ENCODE data around the gene PIGB.
"Not testable (repeated sequence)": the region's sequence is repeated elsewhere in the genome, so short reads cannot be mapped to it uniquely, and the experiment has no call there.

Gene PIGB

DNA sequence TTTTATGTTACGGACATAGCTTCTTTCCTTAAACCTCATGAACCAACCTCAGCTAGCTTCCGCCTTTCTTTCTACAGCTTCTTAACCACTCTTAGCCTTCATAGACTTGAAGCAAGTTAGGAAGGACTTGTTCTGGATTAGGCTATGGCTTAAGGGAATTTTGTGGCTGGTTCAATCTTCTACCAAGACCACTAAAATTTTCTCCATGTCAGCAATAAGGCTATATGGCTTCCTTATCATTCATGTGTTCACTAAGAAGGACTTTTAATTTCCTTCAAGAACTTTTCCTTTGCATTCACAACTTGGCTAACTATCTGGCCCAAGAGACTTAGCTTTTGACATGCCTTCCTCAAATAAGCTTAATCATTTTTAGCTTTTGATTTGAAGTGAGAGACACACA, 64.7 kb downstream of the PIGB start:
- no peak for DNase-seq

GRCh38 chr15:55387027-55387426, 68.0 kb downstream of the PIGB start:
- DNase-seq, result no peak

DNA sequence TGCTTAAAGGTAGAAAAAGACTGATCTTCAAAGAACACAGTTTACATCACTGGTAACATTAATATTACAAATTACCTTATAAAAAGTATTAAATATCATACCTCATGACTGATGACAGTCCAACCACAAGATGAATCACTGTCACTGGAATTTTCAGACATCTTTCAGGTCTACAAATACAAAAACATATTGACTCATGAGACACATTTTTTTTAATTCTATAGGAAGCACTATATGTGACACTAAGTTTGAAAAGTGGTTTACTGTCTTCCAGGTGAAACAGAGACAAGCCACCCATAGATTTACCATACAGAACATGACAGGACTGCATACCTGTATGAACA, 70.2 kb downstream of the PIGB start:
- no peak for DNase-seq

GRCh38 chr15:55394694-55395093, 75.7 kb downstream of the PIGB start:
- DNase-seq, result no peak

DNA sequence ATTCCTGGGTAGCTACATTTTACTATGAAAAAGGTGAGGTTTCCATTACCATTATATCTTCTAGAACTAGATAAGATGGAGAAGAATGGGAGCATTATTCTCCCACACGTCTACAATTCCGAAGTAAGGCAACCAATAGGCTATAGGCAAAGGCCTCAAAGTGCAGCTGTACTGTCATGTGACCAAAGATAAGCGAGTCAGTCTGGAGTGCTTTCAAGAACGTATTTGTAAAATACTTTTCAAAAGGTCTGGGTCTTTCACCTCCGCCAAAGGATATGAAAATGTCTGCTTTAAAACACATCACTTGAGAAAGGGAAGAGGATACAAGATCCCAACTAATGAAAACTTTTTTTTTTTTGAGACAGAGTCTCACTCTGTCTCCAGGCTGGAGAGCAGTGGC, 79.2 kb downstream of the PIGB start:
- DNase-seq, result no peak

- not testable (repeated sequence) for DNase-seq
These were observed 81.0 kb downstream of the PIGB start for GRCh38 chr15:55400050-55400449.

GRCh38 chr15:55401786-55402246, 82.8 kb downstream of the PIGB start:
- no peak for DNase-seq

DNA sequence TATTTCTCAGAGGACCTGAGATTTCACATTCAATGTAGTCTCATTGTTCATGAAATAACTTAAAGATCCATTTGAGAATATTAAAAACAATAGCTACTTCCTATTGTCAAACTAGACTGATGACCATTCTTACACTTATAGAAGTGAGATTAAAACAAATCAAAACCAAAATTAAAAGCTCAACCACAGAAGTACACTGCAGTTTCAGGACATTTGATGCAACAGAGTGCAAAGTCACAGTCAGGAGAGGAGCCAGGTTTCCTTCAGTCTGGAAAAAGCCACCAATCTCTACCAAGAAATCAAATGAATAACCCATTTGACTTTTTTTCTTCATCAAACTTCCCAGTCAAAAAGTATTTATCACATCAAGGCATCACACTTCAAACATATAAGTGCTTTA, 83.7 kb downstream of the PIGB start:
- no peak for DNase-seq

- no peak for DNase-seq
These were observed 84.5 kb downstream of the PIGB start for GRCh38 chr15:55403531-55403930.

Data from activated CD4-positive, alpha-beta T cell treated with anti-CD3 and anti-CD28 coated beads for 1 hour (primary cell).